GM12865 (cell line): Measurements from ENCODE around the gene TMTC1.

ENCODE experiments used
- DNase-seq: peaks from one replicate; pipeline ENCODE4 v3.0.0; 2010; ENCODE audit warnings: low read depth
- H3K4me3 ChIP-seq: 2 replicates; pipeline ENCODE4 v1.5.1; 2011; ENCODE audit warnings: mild to moderate bottlenecking, low read depth, low read length, control low read depth
- TF ChIP-seq, protein P1 (sequence below): IDR thresholded peaks from 2 replicates; pipeline ENCODE4 v1.5.1; 2011; ENCODE audit warnings: low read length, control low read depth, low read depth, inconsistent platforms; ENCODE audit not compliant: insufficient read depth; ENCODE audit errors: missing control alignments

The TMTC1 gene

DNA sequence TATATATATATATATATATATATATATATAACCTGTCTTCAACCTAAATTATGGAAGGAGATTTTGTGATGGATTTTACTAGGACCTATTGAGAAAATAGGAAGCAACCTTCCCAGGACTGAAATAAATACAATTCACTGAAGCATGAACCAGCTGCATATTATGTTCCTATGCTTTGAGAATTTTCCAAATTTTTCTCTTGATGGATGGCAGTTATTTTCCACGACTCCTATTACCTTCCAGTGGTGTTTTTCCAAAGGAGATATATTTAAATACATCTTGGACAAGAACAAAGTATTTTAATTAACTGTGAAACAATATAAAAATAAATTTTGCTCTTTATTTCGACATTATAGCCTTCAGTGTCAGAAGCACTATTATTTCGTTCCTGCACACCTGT is 87.9 kb downstream of the TMTC1 start:
- no peak for DNase-seq
- no peak overlapping the region for H3K4me3 ChIP-seq
- TF ChIP-seq, protein P1, sequence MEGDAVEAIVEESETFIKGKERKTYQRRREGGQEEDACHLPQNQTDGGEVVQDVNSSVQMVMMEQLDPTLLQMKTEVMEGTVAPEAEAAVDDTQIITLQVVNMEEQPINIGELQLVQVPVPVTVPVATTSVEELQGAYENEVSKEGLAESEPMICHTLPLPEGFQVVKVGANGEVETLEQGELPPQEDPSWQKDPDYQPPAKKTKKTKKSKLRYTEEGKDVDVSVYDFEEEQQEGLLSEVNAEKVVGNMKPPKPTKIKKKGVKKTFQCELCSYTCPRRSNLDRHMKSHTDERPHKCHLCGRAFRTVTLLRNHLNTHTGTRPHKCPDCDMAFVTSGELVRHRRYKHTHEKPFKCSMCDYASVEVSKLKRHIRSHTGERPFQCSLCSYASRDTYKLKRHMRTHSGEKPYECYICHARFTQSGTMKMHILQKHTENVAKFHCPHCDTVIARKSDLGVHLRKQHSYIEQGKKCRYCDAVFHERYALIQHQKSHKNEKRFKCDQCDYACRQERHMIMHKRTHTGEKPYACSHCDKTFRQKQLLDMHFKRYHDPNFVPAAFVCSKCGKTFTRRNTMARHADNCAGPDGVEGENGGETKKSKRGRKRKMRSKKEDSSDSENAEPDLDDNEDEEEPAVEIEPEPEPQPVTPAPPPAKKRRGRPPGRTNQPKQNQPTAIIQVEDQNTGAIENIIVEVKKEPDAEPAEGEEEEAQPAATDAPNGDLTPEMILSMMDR: no peak

DNA sequence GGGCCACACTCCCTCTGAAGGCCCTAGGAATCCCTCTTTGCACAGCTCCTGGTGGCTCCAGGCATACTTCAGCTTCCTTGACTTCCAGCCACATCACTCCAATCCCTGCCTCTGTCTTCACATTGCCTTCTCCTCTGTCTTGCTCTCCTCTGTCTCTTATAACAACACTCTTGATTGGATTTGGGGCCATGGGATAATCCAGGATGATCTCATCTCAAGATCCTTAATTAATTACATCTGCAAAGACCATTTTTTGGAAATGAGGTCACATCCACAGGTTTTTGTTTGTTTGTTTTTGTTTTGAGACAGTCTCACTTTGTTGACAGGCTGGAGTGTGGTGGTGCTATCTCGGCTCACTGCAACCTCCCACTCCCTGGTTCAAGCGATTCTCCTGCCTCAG is 88.7 kb downstream of the TMTC1 start:
- no peak for DNase-seq
- TF ChIP-seq, protein P1: no peak
- no peak overlapping the region for H3K4me3 ChIP-seq

DNA sequence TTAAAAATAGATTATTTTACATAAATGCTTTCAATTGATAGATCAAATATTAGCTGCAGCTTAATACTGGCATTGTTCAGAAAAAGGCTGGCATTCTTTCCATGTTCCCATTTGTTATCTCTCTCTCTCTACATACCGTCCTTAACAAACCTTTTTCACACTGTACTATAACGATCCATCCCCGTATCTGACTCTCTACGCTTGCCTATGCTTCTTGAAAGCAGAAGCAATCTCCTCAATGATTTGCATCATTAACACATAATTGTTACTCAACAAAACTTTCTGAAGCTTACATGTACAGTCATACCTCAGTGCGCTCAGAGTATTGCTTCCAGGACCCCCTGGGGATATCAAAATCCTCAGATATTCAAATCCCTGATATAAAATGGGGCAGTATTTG is 89.7 kb downstream of the TMTC1 start:
- DNase-seq: no peak
- TF ChIP-seq, protein P1: no peak
- no peak overlapping the region for H3K4me3 ChIP-seq

- no peak overlapping the region for H3K4me3 ChIP-seq
- TF ChIP-seq, protein P1: no peak
- DNase-seq: peak; percentile 7
Measured at GRCh38 chr12:29692237-29692636, 91.5 kb downstream of the TMTC1 start.

- DNase-seq: peak; percentile 43
- H3K4me3 ChIP-seq: no peak overlapping the region
- TF ChIP-seq, protein P1: no peak
Measured at GRCh38 chr12:29691161-29691854, 92.4 kb downstream of the TMTC1 start.

DNA sequence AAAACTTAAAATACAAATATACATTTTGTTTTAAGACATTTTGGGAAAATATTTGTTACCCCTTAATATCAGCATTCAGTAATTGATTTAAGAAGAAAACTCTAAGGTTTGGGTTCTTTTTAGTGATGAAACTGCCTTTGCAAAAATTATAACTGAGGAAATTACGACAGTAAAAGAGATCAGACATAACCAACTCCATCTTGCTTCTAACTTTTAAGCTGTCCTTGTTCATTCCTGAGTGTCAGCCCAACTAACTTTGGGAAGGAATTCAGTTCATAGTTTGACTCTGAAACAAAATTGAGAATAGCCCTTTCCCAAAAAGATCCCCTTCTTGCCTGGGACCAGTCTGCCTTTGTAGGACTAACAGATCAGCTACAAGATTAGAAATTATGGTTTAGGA is 93.0 kb downstream of the TMTC1 start:
- no peak for DNase-seq
- TF ChIP-seq, protein P1: no peak
- H3K4me3 ChIP-seq: no peak overlapping the region

- no peak for DNase-seq
- TF ChIP-seq, protein P1: no peak
- H3K4me3 ChIP-seq: no peak overlapping the region
Measured at GRCh38 chr12:29688914-29689313, 94.8 kb downstream of the TMTC1 start.
